Endothelial cell of umbilical vein (primary cell): ENCODE data around the gene GHITM.

Experiments used
- CTCF ChIP-seq, 2 donors: IDR thresholded peaks; 1 replicate in 1 of 2; 2 replicates in 1 of 2; pipeline ENCODE4 v1.5.1; 2011; ENCODE audit warnings: low read length in 2 of 2, mild to moderate bottlenecking in 2 of 2, moderate library complexity in 2 of 2, control low read depth in 1 of 2, inconsistent platforms in 1 of 2, low read depth in 1 of 2; ENCODE audit not compliant: insufficient read depth in 1 of 2; ENCODE audit errors: extremely low read depth in 1 of 2
- EZH2 ChIP-seq: IDR thresholded peaks from 2 replicates; pipeline ENCODE4 v1.6.1; 2012; ENCODE audit warnings: borderline replicate concordance, low read depth, mild to moderate bottlenecking, moderate library complexity, low read length, inconsistent platforms; ENCODE audit not compliant: severe bottlenecking
- GATA2 ChIP-seq: IDR thresholded peaks from 2 replicates; pipeline ENCODE4 v1.7.0; 2011; ENCODE audit warnings: low read depth, mild to moderate bottlenecking, moderate library complexity, mixed read lengths, low read length; ENCODE audit not compliant: insufficient read length, insufficient read depth
- MAX ChIP-seq: IDR thresholded peaks from 2 replicates; pipeline ENCODE4 v1.6.1; 2011; ENCODE audit not compliant: insufficient read depth, insufficient read length
- POLR2A ChIP-seq: IDR thresholded peaks from 2 replicates; pipeline ENCODE4 v1.6.1; 2012; ENCODE audit warnings: low read depth, mild to moderate bottlenecking, control low read depth, low read length
- POLR2AphosphoS5 ChIP-seq: IDR thresholded peaks from 2 replicates; pipeline ENCODE4 v1.6.1; 2012; ENCODE audit warnings: low read depth, mild to moderate bottlenecking, control low read depth, low read length, moderate library complexity; ENCODE audit not compliant: insufficient read depth

GRCh38 chr10:84156768-84157167 is 17.5 kb downstream of the GHITM start:
- no peak for TF ChIP-seq CTCF (IDR thresholded peaks at IDR 0.05; ENCODE audit: extremely low read depth in 1 of 2, insufficient read depth in 1 of 2, low read depth in 1 of 2, low read length in 2 of 2)
- no peak for TF ChIP-seq EZH2
- no peak for TF ChIP-seq POLR2AphosphoS5
- TF ChIP-seq POLR2A, result no peak
- no peak for TF ChIP-seq MAX
- no peak for TF ChIP-seq GATA2
